ES-I3 (cell line): ENCODE results near the gene HTT.

Experiments used
- H3K36me3 ChIP-seq: 2 replicates; pipeline ENCODE4 v1.6.1; 2013; ENCODE audit warnings: mild to moderate bottlenecking, low read length, control low read depth, moderate library complexity; ENCODE audit not compliant: insufficient read depth
- H3K4me1 ChIP-seq: 2 replicates; pipeline ENCODE4 v1.6.1; 2013; ENCODE audit warnings: mild to moderate bottlenecking, control low read depth, low read length; ENCODE audit not compliant: insufficient read depth
- H3K9ac ChIP-seq: 2 replicates; pipeline ENCODE4 v1.6.1; 2013; ENCODE audit warnings: low read depth, mild to moderate bottlenecking, low read length, moderate library complexity
- H3K9me3 ChIP-seq: 2 replicates; pipeline ENCODE4 v1.6.1; 2013; ENCODE audit warnings: mild to moderate bottlenecking, low read length, moderate library complexity; ENCODE audit not compliant: control insufficient read depth, insufficient read depth

The HTT gene

GRCh38 chr4:3176367-3177229, 102.1 kb downstream of the HTT start:
- Histone ChIP-seq H3K9me3 (no peaks in the 10 kb centered on the region), H3K36me3 (peaks cover 15% of the 10 kb centered on the region), H3K9ac (no peak overlapping the region), H3K4me1 (no peaks in the 10 kb centered on the region)

DNA sequence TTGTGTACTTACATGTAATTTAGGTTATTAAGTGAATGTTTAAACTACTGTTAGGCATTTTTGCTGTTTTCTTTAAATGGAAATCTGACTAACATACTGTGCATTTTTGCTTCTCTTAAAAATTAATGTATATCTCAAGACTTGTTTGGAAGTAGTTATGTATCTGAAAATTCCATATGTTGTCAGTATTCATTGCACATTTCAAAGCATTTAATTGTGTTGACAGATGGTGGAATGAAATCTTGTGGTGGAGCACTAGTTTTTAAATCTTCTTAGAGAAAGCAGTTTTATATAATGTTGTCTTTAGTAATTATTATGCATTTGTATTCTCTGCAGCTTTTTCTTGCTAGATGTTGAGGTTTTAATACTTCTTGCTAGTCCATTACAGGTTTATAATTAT, 102.9 kb downstream of the HTT start:
- Histone ChIP-seq H3K36me3 (peaks cover 15% of the 10 kb centered on the region), H3K9me3 (no peaks in the 10 kb centered on the region), H3K4me1 (no peaks in the 10 kb centered on the region), H3K9ac (no peak overlapping the region)

GRCh38 chr4:3177905-3178304, 103.4 kb downstream of the HTT start:
- H3K4me1 ChIP-seq, result no peaks in the 10 kb centered on the region
- no peaks in the 10 kb centered on the region for H3K9me3 ChIP-seq
- H3K36me3 ChIP-seq, result peaks cover 18% of the 10 kb centered on the region
- no peak overlapping the region for H3K9ac ChIP-seq

GRCh38 chr4:3178351-3178750, 103.9 kb downstream of the HTT start:
- Histone ChIP-seq H3K9me3 (no peaks in the 10 kb centered on the region), H3K9ac (no peak overlapping the region), H3K36me3 (peaks cover 14% of the 10 kb centered on the region), H3K4me1 (no peaks in the 10 kb centered on the region)

DNA sequence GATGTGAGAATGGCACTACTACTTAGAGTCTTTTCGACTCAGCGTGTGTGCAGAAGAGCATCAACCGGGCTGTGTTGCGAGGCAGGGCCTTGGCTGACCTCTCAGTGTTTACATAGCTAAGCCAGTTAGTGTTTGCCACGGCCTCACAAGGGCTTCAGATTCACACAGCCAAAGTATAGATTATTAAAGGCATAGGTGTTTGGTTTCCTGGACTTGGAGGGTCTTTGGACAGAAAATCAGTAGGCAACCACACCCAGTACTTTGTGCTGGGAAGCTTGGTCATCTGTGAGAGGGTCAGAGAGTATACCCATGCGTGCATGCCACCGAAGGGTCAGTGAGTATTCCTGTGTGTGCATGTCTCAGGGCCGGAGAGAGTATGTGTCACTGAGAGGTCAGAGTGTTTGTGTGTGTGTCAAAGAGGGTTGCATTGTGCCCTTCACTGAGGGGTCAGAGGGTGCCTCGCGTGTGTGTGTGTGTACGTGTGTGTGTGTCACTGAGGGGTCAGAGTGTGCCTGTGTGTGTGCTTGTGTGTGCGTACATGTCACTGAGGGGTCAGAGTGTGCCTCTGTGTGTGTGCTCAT, 104.7 kb downstream of the HTT start:
- peaks cover 19% of the 10 kb centered on the region for H3K36me3 ChIP-seq
- H3K9me3 ChIP-seq, result no peaks in the 10 kb centered on the region
- no peaks in the 10 kb centered on the region for H3K4me1 ChIP-seq
- no peak overlapping the region for H3K9ac ChIP-seq

DNA sequence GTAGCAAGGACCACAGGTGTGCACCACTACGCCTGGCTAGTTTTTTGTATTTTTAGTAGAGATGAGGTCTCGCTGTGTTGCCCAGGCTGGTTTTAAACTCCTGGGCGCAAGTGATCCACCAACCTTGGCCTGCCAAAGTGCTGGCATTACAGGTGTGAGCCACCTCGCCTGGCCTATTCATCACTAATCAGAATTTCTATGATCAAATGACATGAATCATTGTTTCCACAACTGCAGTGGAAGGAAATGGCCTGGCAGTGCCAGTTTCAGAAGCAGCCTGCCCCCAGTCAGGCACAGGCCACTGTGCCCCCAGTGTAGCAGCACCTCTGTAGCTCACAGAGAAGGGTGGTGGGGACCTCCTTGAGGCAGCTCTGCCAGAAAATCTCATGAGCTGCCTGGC, 108.5 kb downstream of the HTT start:
- H3K9me3 ChIP-seq, result no peaks in the 10 kb centered on the region
- H3K36me3 ChIP-seq, result peaks cover 18% of the 10 kb centered on the region; the same call in 1 of the 2 replicates
- H3K4me1 ChIP-seq, result no peaks in the 10 kb centered on the region
- H3K9ac ChIP-seq, result no peak overlapping the region

DNA sequence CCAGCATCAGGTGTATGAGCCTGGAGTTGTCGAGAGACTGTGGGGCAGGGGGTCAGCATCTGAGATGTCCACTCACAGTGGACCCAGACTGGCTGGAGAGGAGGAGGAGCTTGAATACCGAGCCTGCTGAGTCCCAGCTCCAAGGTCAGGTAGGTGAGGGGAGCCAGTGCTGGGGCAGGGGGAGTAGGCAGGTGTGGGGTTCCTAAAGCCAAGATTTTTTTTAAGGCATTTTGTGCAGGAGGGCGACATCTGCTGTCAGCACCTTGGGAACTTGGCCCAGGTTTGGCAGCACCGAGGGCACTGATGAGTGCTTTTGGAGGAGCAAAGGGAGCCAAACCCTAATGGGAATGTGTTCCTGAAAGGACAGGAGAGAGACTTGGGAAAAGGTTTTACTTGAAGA, 110.2 kb downstream of the HTT start:
- Histone ChIP-seq H3K9ac (no peak overlapping the region), H3K9me3 (no peaks in the 10 kb centered on the region), H3K4me1 (no peaks in the 10 kb centered on the region), H3K36me3 (peaks cover 28% of the 10 kb centered on the region)

GRCh38 chr4:3186609-3187008, 112.1 kb downstream of the HTT start:
- no peak overlapping the region for H3K9ac ChIP-seq
- H3K4me1 ChIP-seq, result no peaks in the 10 kb centered on the region
- no peaks in the 10 kb centered on the region for H3K9me3 ChIP-seq
- H3K36me3 ChIP-seq, result peaks cover 29% of the 10 kb centered on the region

DNA sequence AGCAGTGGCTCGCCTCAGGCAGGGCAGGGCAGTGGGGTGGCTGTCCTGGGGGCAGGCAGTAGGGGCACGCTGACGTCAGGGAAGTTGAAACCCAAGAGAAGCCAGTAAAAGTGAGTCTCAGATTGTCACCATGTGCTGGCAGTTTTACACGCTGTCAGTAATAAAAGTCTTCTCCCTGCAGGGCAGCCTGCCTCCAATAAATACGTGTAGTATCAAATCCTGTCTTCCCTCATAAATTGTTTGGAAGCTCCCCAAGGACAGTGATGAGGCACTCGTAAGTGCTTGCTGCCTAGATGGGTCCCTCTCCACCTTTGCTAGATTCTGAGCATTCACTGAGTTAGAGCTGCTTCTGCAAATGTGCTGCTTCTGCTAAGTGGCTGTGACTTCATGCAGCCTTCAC, 113.6 kb downstream of the HTT start:
- H3K9ac ChIP-seq, result no peak overlapping the region
- H3K9me3 ChIP-seq, result no peaks in the 10 kb centered on the region
- peaks cover 28% of the 10 kb centered on the region for H3K36me3 ChIP-seq
- H3K4me1 ChIP-seq, result no peaks in the 10 kb centered on the region

DNA sequence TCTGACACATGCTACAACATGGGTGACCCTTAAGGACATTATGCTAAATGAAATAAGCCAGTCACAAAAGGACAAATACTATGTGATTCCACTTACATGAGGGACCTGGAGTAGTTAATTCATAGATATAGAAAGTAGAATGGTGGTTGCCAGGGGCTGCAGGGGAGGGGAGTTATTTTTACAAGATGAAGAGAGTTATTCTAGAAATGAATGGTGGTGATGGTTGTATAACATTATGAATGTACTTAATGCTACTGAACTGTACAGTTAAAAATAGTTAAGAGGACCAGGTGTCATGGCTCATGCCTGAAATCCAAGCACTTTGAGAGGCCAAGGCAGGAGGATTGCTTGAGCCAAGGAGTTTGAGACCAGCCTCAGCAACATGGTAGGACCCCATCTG, 115.0 kb downstream of the HTT start:
- H3K9me3 ChIP-seq, result no peaks in the 10 kb centered on the region
- H3K4me1 ChIP-seq, result no peaks in the 10 kb centered on the region
- H3K36me3 ChIP-seq, result peaks cover 26% of the 10 kb centered on the region
- no peak overlapping the region for H3K9ac ChIP-seq

DNA sequence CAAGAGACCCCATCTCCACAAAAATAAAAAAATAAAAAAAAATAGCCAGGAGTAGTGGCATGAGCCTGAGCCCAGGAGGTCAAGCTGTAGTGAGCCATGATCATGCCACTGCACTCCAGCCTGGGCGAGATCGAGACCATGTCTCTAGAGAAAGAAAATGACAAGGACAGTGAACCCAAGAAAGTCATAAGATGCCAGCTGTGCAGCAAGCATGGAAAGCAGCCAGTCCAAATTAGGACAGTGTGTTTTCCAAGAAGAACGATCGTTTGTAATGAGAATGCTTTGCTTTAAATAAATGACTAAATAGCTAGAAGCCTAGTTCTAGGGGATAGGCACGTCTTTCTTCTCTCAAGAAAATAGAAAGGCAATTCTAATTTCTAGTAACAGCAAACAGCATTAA, 116.1 kb downstream of the HTT start:
- peaks cover 26% of the 10 kb centered on the region for H3K36me3 ChIP-seq

DNA sequence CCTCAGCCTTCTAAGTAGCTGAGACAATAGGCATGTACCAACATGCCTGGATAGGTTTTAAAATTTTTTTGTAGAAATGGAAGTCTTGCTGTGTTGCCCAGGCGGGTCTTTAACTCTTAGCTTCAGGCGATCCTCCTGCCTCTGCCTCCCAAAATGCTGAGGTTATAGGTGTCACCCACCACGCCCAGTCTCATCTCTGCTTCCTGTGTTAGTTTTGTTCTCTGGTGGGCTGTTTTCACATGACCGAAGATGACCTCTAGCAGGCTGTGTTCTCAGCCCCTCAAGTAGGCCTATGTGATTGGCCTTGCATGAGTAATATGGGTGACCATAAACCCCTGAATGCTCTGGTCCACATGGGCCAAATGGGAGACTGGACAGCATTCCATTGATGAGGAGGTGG, 117.7 kb downstream of the HTT start:
- H3K9ac ChIP-seq, result no peak overlapping the region
- no peaks in the 10 kb centered on the region for H3K4me1 ChIP-seq
- H3K36me3 ChIP-seq, result peaks cover 26% of the 10 kb centered on the region
- no peaks in the 10 kb centered on the region for H3K9me3 ChIP-seq

More for the DNA sequence above, 116.1 kb downstream of the HTT start:
- no peak overlapping the region for H3K9ac ChIP-seq
- no peaks in the 10 kb centered on the region for H3K4me1 ChIP-seq
- no peaks in the 10 kb centered on the region for H3K9me3 ChIP-seq

DNA sequence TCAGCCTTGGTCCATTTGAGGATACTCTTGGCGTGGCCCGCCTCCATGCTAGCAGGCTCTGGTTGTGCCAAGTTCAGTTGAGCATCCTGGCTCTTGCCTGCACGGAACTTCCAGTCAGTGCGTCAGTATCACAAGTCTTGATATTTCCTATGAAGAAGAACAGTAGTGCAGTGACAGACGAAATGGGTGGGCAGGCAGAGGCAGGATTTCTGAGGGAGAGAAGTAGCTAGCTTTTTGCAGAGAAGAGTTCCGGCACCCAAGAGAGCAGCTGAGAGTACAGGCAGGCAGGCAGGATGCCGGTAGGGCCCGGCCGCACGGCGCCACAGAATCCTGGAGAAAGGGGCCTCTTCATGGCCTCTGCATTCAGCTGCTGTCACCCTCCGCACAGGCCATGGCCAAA, 118.3 kb downstream of the HTT start:
- peaks cover 22% of the 10 kb centered on the region for H3K36me3 ChIP-seq
- no peaks in the 10 kb centered on the region for H3K9me3 ChIP-seq
- no peak overlapping the region for H3K9ac ChIP-seq

GRCh38 chr4:3193531-3194203, 119.2 kb downstream of the HTT start:
- H3K36me3 ChIP-seq, result peaks cover 17% of the 10 kb centered on the region
- no peaks in the 10 kb centered on the region for H3K9me3 ChIP-seq
- no peak overlapping the region for H3K9ac ChIP-seq
- no peaks in the 10 kb centered on the region for H3K4me1 ChIP-seq

More for the DNA sequence above, 118.3 kb downstream of the HTT start:
- no peaks in the 10 kb centered on the region for H3K4me1 ChIP-seq
